HEK293 (cell line): ENCODE data around the gene KRTAP9-7.
"Not testable (repeated sequence)": the region's sequence is repeated elsewhere in the genome, so short reads cannot be mapped to it uniquely, and the experiment has no call there.

Experiments used
- CTCF ChIA-PET: fragments of 350-600 bp; formaldehyde crosslinking; extraction: SDS; loops from one replicate; lab custom pipeline; 2021; ENCODE audit warnings: antibody characterized with exemption; lab: Yijun Ruan, JAX
- POLR2A ChIA-PET: fragments of 300-600 bp; formaldehyde crosslinking; extraction: SDS; loops from one replicate; lab custom pipeline; 2020; ENCODE audit warnings: antibody characterized with exemption, inconsistent platforms; lab: Yijun Ruan, JAX
- H3K27ac ChIP-seq: fragments of 200-500 bp; sonication (Bioruptor generic); 2 replicates; pipeline ENCODE4 v1.5.1; 2014; ENCODE audit warnings: low read depth, low read length, control low read depth, inconsistent platforms; ENCODE audit errors: extremely low read depth
- H3K36me3 ChIP-seq, 2 experiments: fragments of 200-500 bp in 1 of 2; sonication (Bioruptor generic) in 1 of 2; 1 replicate in 1 of 2; 2 replicates in 1 of 2; pipeline ENCODE4 v1.5.1; 2014 to 2017; ENCODE audit warnings: inconsistent platforms in 2 of 2, low read length in 2 of 2; ENCODE audit not compliant: control insufficient read depth in 2 of 2, insufficient read depth in 1 of 2
- H3K4me1 ChIP-seq: fragments of 200-500 bp; sonication (Bioruptor generic); 2 replicates; pipeline ENCODE4 v1.5.1; 2014; ENCODE audit warnings: mild to moderate bottlenecking, low read length, inconsistent platforms; ENCODE audit not compliant: control insufficient read depth, insufficient read depth
- H3K4me3 ChIP-seq: 2 replicates; pipeline ENCODE4 v1.5.1; 2011; ENCODE audit warnings: low read depth, mild to moderate bottlenecking, control low read depth, low read length, moderate library complexity
- H3K9me3 ChIP-seq: fragments of 200-500 bp; sonication (Bioruptor generic); 2 replicates; pipeline ENCODE4 v1.5.1; 2014; ENCODE audit warnings: low read depth, low read length, inconsistent platforms; ENCODE audit not compliant: control insufficient read depth, insufficient read depth
- EGR2 ChIP-seq: fragments of 450-650 bp; formaldehyde crosslinking; IDR thresholded peaks from 2 replicates; pipeline ENCODE4 v1.5.1; 2016; ENCODE audit warnings: low read depth, missing biosample characterization, missing genetic modification characterization
- HIC1 ChIP-seq: fragments of 450-650 bp; formaldehyde crosslinking; IDR thresholded peaks from 2 replicates; pipeline ENCODE4 v1.5.1; 2016; ENCODE audit warnings: missing biosample characterization, missing genetic modification characterization
- KLF1 ChIP-seq: fragments of 450-650 bp; formaldehyde crosslinking; IDR thresholded peaks from 2 replicates; pipeline ENCODE4 v1.5.1; 2016; ENCODE audit warnings: missing biosample characterization, missing genetic modification characterization
- KLF7 ChIP-seq: fragments of 450-650 bp; formaldehyde crosslinking; IDR thresholded peaks from 2 replicates; pipeline ENCODE4 v1.5.1; 2016; ENCODE audit warnings: missing biosample characterization, missing genetic modification characterization, borderline replicate concordance
- SCRT1 ChIP-seq: fragments of 450-650 bp; formaldehyde crosslinking; IDR thresholded peaks from 2 replicates; pipeline ENCODE4 v1.5.1; 2016; ENCODE audit warnings: missing biosample characterization, missing genetic modification characterization, borderline replicate concordance
- SCRT2 ChIP-seq: fragments of 450-650 bp; formaldehyde crosslinking; IDR thresholded peaks from 2 replicates; pipeline ENCODE4 v1.5.1; 2016; ENCODE audit warnings: missing biosample characterization, missing genetic modification characterization
- SP3 ChIP-seq: fragments of 450-650 bp; formaldehyde crosslinking; IDR thresholded peaks from 2 replicates; pipeline ENCODE4 v1.5.1; 2016; ENCODE audit warnings: missing biosample characterization, missing genetic modification characterization
- ZIC2 ChIP-seq: fragments of 450-650 bp; formaldehyde crosslinking; IDR thresholded peaks from 2 replicates; pipeline ENCODE4 v1.5.1; 2016; ENCODE audit warnings: missing biosample characterization, missing genetic modification characterization
- ZNF140 ChIP-seq: fragments of 450-650 bp; formaldehyde crosslinking; IDR thresholded peaks from 2 replicates; pipeline ENCODE4 v1.5.1; 2016; ENCODE audit warnings: missing biosample characterization, missing genetic modification characterization
- ZNF155 ChIP-seq: fragments of 450-650 bp; formaldehyde crosslinking; IDR thresholded peaks from 2 replicates; pipeline ENCODE4 v1.5.1; 2016; ENCODE audit warnings: missing biosample characterization, missing genetic modification characterization
- ZNF184 ChIP-seq: fragments of 450-650 bp; IDR thresholded peaks from 2 replicates; pipeline ENCODE4 v1.5.1; 2018; ENCODE audit warnings: missing biosample characterization, mild to moderate bottlenecking, missing genetic modification characterization
- ZNF24 ChIP-seq: fragments of 450-650 bp; formaldehyde crosslinking; IDR thresholded peaks from 2 replicates; pipeline ENCODE4 v1.5.1; 2016; ENCODE audit warnings: missing biosample characterization, missing genetic modification characterization
- ZNF266 ChIP-seq: fragments of 450-650 bp; formaldehyde crosslinking; IDR thresholded peaks from 2 replicates; pipeline ENCODE4 v1.5.1; 2016; ENCODE audit warnings: missing biosample characterization, missing genetic modification characterization, low read depth
- ZNF280C ChIP-seq: fragments of 450-650 bp; formaldehyde crosslinking; IDR thresholded peaks from 2 replicates; pipeline ENCODE4 v1.5.1; 2016; ENCODE audit warnings: missing biosample characterization, missing genetic modification characterization
- ZNF48 ChIP-seq: fragments of 450-650 bp; formaldehyde crosslinking; IDR thresholded peaks from 2 replicates; pipeline ENCODE4 v1.5.1; 2016; ENCODE audit warnings: missing biosample characterization, missing genetic modification characterization
- ZNF513 ChIP-seq: fragments of 450-650 bp; IDR thresholded peaks from 2 replicates; pipeline ENCODE4 v1.5.1; 2018; ENCODE audit warnings: missing biosample characterization, missing genetic modification characterization
- ZNF624 ChIP-seq: fragments of 450-650 bp; formaldehyde crosslinking; IDR thresholded peaks from 2 replicates; pipeline ENCODE4 v1.5.1; 2017; ENCODE audit warnings: missing biosample characterization, missing genetic modification characterization
- ZNF654 ChIP-seq: fragments of 450-650 bp; formaldehyde crosslinking; IDR thresholded peaks from 2 replicates; pipeline ENCODE4 v1.5.1; 2016; ENCODE audit warnings: low read depth, missing biosample characterization, missing genetic modification characterization
- ZNF707 ChIP-seq: fragments of 450-650 bp; formaldehyde crosslinking; IDR thresholded peaks from 2 replicates; pipeline ENCODE4 v1.5.1; 2016; ENCODE audit warnings: missing biosample characterization, missing genetic modification characterization
- ZNF776 ChIP-seq: fragments of 450-650 bp; formaldehyde crosslinking; IDR thresholded peaks from 2 replicates; pipeline ENCODE4 v1.5.0; 2017; ENCODE audit warnings: missing biosample characterization, missing genetic modification characterization, borderline replicate concordance
- ZSCAN23 ChIP-seq: fragments of 450-650 bp; formaldehyde crosslinking; IDR thresholded peaks from 2 replicates; pipeline ENCODE4 v1.5.1; 2016; ENCODE audit warnings: missing biosample characterization, missing genetic modification characterization
- ZXDB ChIP-seq: fragments of 450-650 bp; formaldehyde crosslinking; IDR thresholded peaks from 2 replicates; pipeline ENCODE4 v1.5.1; 2016; ENCODE audit warnings: missing biosample characterization, missing genetic modification characterization

KRTAP9-7 gene

DNA sequence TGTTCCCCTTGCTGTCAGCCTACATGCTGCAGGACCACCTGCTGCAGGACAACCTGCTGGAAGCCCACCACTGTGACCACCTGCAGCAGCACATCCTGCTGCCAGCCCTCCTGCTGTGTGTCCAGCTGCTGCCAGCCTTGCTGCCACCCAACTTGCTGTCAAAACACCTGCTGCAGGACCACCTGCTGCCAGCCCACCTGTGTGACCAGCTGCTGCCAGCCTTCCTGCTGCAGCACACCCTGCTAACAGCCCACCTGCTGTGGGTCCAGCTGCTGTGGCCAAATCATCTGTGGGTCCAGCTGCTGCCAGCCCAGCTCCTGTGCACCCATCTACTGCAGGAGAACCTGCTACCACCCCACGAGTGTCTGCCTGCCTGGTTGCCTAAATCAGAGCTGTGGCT, 4.2 kb upstream of the KRTAP9-7 start:
- H3K9me3 ChIP-seq, H3K36me3 ChIP-seq, H3K27ac ChIP-seq, CTCF ChIA-PET, H3K4me3 ChIP-seq, H3K4me1 ChIP-seq, POLR2A ChIA-PET: not testable (repeated sequence)
- TF ChIP-seq SCRT2 (tag by site-specific recombination) (peak; percentile 51), SCRT1 (tag by site-specific recombination) (peak; percentile 76; the same call in 1 of the 2 replicates), ZIC2 (peak; percentile 68)

DNA sequence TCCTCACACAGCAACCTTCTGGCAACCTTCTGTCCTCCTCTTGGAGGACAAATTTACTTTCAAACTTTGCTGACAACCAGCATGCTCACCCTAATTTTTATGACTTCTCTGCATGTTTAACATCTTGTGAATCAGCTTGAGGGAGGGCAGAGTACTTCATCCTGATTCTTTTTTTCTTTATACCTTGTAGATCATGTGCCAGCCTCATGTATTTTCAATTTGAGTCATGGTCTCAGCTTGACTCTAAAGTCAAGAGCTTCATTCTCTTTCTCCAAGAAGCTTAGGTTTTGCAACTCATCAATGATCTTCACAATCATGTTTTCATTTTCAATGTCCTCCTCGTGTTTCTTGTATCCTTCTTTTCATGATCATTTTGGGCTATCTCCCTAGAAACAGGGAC, 3.6 kb upstream of the KRTAP9-7 start:
- CTCF ChIA-PET, result no interaction called here
- H3K9me3 ChIP-seq, result no peaks in the 10 kb centered on the region
- H3K27ac ChIP-seq, result no peak overlapping the region
- TF ChIP-seq KLF7 (tag by site-specific recombination) (no peak), ZXDB (tag by site-specific recombination) (no peak), ZNF266 (tag by site-specific recombination) (no peak), ZNF280C (no peak), ZNF140 (tag by site-specific recombination) (no peak), ZSCAN23 (no peak), ZNF776 (tag by site-specific recombination) (no peak), ZNF654 (no peak), ZNF184 (tag by site-specific recombination) (no peak), SP3 (tag by site-specific recombination) (no peak), KLF1 (no peak), HIC1 (tag by site-specific recombination) (no peak), ZNF624 (tag by site-specific recombination) (no peak), ZNF24 (tag by site-specific recombination) (no peak), ZNF48 (tag by site-specific recombination) (no peak), ZNF513 (tag by site-specific recombination) (no peak), EGR2 (no peak), ZNF707 (tag by site-specific recombination) (no peak), ZNF155 (tag by site-specific recombination) (no peak)
- TF ChIP-seq, all 188 proteins: peak for 0
- no peaks in the 10 kb centered on the region for H3K36me3 ChIP-seq
- no peak overlapping the region for H3K4me3 ChIP-seq
- POLR2A ChIA-PET, result no interaction called here
- H3K4me1 ChIP-seq, result no peaks in the 10 kb centered on the region
